SU-DHL-6 (cell line): ENCODE results near the gene HEBP2.

Source experiments
- H2AFZ ChIP-seq: fragments of 200-600 bp; sonication (generic); 2 replicates; pipeline ENCODE4 v1.6.1; 2014; ENCODE audit warnings: low read depth, mild to moderate bottlenecking, moderate library complexity, mixed read lengths, antibody characterized with exemption, low read length; ENCODE audit not compliant: severe bottlenecking
- H3F3A ChIP-seq: fragments of 200-600 bp; shearing (Covaris generic); 2 replicates; pipeline ENCODE4 v1.6.0; 2016; ENCODE audit warnings: antibody characterized with exemption, mild to moderate bottlenecking; ENCODE audit not compliant: insufficient read depth
- H3K27ac ChIP-seq: fragments of 200-600 bp; sonication (generic); 2 replicates; pipeline ENCODE4 v1.5.1; 2016; ENCODE audit warnings: low read depth, mild to moderate bottlenecking, low read length, moderate library complexity, mixed read lengths
- H3K27me3 ChIP-seq: fragments of 200-600 bp; sonication (generic), shearing (Covaris generic); 2 replicates; pipeline ENCODE4 v1.6.0; 2014; ENCODE audit warnings: mild to moderate bottlenecking, low read length
- H3K36me3 ChIP-seq: fragments of 200-600 bp; sonication (generic); 2 replicates; pipeline ENCODE4 v1.6.1; 2014; ENCODE audit warnings: mild to moderate bottlenecking, low read length, mixed read lengths
- H3K4me2 ChIP-seq: fragments of 300-600, 200-600 bp; shearing (Covaris generic), sonication (generic); 2 replicates; pipeline ENCODE4 v1.6.0; 2014; ENCODE audit warnings: low read length, low read depth, mild to moderate bottlenecking; ENCODE audit not compliant: poor library complexity, severe bottlenecking
- H3K4me3 ChIP-seq: fragments of 200-600 bp; sonication (generic); 2 replicates; pipeline ENCODE4 v1.5.1; 2014; ENCODE audit warnings: antibody characterized with exemption, low read length, mild to moderate bottlenecking, mixed read lengths; ENCODE audit not compliant: insufficient read depth, poor library complexity, severe bottlenecking
- H3K79me2 ChIP-seq: fragments of 200-600 bp; sonication (generic); 2 replicates; pipeline ENCODE4 v1.6.1; 2014; ENCODE audit warnings: mild to moderate bottlenecking, low read length, moderate library complexity; ENCODE audit not compliant: insufficient read depth
- H3K9ac ChIP-seq: fragments of 200-600 bp; sonication (generic); 2 replicates; pipeline ENCODE4 v1.7.0; 2014; ENCODE audit warnings: mild to moderate bottlenecking, low read length
- H3K9me2 ChIP-seq: fragments of 200-600 bp; sonication (generic); replicated peaks from 2 replicates; pipeline ENCODE4 v1.6.1; 2014; ENCODE audit warnings: low read length; ENCODE audit not compliant: insufficient read depth
- H3K9me3 ChIP-seq: fragments of 200-600 bp; sonication (generic); 2 replicates; pipeline ENCODE4 v1.6.1; 2014; ENCODE audit warnings: low read length, mixed read lengths; ENCODE audit not compliant: insufficient read depth
- H4K20me1 ChIP-seq: fragments of 200-600 bp; sonication (generic); 2 replicates; pipeline ENCODE4 v1.6.1; 2014; ENCODE audit warnings: low read depth, mild to moderate bottlenecking, antibody characterized with exemption, low read length, moderate library complexity, mixed read lengths
- EZH2phosphoT487 ChIP-seq: fragments of 200-600 bp; sonication (generic), shearing (Covaris generic); conservative IDR thresholded peaks from 2 replicates; pipeline ENCODE4 v1.6.1; 2018; ENCODE audit warnings: mild to moderate bottlenecking, antibody characterized with exemption, low read length, moderate library complexity, mixed read lengths
- TF ChIP-seq, protein P1 (sequence below): fragments of 200-600 bp; sonication (generic); IDR thresholded peaks from one replicate; pipeline ENCODE4 v1.5.1; 2017; ENCODE audit warnings: antibody characterized with exemption, mild to moderate bottlenecking, low read length, moderate library complexity; ENCODE audit not compliant: insufficient read depth, poor library complexity, severe bottlenecking

The HEBP2 gene

DNA sequence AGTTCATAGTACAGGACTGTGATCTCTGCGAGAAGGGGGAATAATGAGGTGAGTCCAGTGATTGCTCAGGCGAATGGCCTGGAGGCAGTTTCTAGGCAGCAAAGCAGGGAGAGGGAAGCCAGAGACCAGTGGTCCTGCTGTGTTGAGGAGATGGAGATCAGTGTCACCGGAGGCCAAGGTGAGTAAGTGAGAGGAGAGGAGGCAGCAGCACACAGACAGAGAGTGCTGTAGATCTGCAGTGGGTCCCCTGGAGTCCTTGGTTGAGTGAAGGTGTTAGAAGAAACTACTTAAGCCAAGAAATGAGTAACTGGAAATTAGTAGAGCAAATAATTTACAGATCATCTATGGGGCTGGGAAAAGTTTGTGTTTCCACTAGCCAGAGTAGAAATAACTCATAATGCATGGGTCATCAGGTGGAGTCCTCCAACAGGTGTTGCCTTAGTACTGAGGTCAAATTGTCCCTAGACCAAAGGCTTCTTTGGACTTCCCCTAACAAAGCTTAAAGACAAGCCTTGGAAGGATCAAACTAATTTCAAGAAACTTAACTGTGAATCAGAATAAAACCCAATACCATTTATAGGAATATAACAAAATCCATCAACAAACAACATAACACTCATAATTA, 13.6 kb downstream of the HEBP2 start:
- Histone ChIP-seq H3K79me2 (no peaks in the 10 kb centered on the region), H3K36me3 (no peaks in the 10 kb centered on the region), H3K4me3 (no peak overlapping the region), H4K20me1 (no peaks in the 10 kb centered on the region), H3K9me3 (no peaks in the 10 kb centered on the region), H3K4me2 (no peak overlapping the region), H3F3A (no peaks in the 10 kb centered on the region), H3K9ac (no peak overlapping the region), H2AFZ (no peak overlapping the region), H3K9me2 (no peaks in the 10 kb centered on the region), H3K27ac (no peak overlapping the region), H3K27me3 (no peaks in the 10 kb centered on the region)
- TF ChIP-seq, protein P1, sequence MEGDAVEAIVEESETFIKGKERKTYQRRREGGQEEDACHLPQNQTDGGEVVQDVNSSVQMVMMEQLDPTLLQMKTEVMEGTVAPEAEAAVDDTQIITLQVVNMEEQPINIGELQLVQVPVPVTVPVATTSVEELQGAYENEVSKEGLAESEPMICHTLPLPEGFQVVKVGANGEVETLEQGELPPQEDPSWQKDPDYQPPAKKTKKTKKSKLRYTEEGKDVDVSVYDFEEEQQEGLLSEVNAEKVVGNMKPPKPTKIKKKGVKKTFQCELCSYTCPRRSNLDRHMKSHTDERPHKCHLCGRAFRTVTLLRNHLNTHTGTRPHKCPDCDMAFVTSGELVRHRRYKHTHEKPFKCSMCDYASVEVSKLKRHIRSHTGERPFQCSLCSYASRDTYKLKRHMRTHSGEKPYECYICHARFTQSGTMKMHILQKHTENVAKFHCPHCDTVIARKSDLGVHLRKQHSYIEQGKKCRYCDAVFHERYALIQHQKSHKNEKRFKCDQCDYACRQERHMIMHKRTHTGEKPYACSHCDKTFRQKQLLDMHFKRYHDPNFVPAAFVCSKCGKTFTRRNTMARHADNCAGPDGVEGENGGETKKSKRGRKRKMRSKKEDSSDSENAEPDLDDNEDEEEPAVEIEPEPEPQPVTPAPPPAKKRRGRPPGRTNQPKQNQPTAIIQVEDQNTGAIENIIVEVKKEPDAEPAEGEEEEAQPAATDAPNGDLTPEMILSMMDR, result no peak
- TF ChIP-seq EZH2phosphoT487, result no peak

DNA sequence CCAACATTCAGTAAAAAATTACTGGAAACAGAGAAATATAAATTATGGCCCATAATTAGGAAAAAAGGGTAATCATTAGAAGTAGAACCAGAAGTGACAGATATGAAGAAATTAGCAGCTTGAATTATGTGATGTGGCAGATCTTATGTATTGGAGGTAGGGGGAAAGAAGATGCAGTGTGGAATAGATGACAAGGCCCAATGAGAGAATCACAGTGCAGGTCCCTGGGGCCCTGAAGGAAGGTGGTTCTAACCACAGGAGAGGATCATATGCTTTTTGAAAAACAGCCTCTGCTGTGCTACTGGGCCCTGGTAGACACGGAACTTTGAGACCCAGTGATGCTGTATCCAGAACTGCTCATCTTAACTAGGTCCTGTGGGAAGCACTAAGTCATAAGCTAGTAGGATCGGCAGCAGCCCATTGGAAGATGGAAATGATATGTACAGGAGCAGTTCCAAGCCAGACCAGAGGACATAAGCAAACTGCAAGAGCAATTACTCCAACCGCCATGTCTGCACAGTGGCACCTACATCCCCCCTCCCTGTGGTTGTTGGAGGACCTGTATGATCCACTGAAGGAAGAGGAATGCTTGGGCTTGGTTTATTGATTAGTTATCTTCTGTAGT, 14.2 kb downstream of the HEBP2 start:
- Histone ChIP-seq H3K4me3 (no peak overlapping the region), H4K20me1 (no peaks in the 10 kb centered on the region), H3F3A (no peaks in the 10 kb centered on the region), H3K9me2 (no peaks in the 10 kb centered on the region), H3K4me2 (no peak overlapping the region), H3K27me3 (no peaks in the 10 kb centered on the region), H3K9me3 (no peaks in the 10 kb centered on the region), H3K27ac (no peak overlapping the region), H3K79me2 (no peaks in the 10 kb centered on the region), H3K36me3 (no peaks in the 10 kb centered on the region), H2AFZ (no peak overlapping the region), H3K9ac (no peak overlapping the region)
- TF ChIP-seq EZH2phosphoT487, result no peak
- TF ChIP-seq, protein P1, result no peak

DNA sequence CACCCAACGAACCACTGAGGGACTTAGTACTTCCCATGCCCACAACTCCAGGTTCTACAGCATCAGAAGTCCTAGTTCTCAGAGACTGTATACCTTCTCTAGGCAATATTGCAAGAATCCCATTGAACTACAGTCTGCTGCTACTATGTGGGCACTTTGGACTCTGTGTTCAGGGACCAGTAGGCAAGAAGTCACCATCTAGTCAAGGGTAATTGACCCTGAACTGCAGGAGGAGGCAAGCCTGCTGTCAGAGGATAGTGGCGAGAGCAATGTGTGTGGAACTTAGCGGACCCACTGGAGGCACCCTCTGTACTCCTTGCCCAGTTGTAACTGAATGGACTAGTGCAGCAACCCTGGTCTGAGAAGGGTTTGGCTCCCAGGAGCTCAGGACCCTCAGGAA, 15.7 kb downstream of the HEBP2 start:
- H3K27ac ChIP-seq, result no peak overlapping the region
- H3K9ac ChIP-seq, result no peak overlapping the region
- no peak for TF ChIP-seq EZH2phosphoT487
- TF ChIP-seq, protein P1, result no peak
- H3K9me2 ChIP-seq, result no peaks in the 10 kb centered on the region
- H3K36me3 ChIP-seq, result no peaks in the 10 kb centered on the region
- no peak overlapping the region for H3K4me3 ChIP-seq
- H3K4me2 ChIP-seq, result no peak overlapping the region
- no peak overlapping the region for H2AFZ ChIP-seq
- H3K27me3 ChIP-seq, result no peaks in the 10 kb centered on the region
- no peaks in the 10 kb centered on the region for H3K9me3 ChIP-seq
- no peaks in the 10 kb centered on the region for H3F3A ChIP-seq
- no peaks in the 10 kb centered on the region for H3K79me2 ChIP-seq
- no peaks in the 10 kb centered on the region for H4K20me1 ChIP-seq
